KMS-11 (cell line): ENCODE measurements around the gene FDX2.

Experiments
- H2AFZ ChIP-seq: fragments of 200-600 bp; sonication (generic); 2 replicates; pipeline ENCODE4 v1.6.1; 2016; ENCODE audit warnings: antibody characterized with exemption, mixed run types, low read depth
- H3K27ac ChIP-seq: fragments of 200-600 bp; sonication (generic); 2 replicates; pipeline ENCODE4 v1.6.1; 2016; ENCODE audit warnings: mild to moderate bottlenecking, mixed run types
- H3K27me3 ChIP-seq: fragments of 200-600 bp; sonication (generic); 2 replicates; pipeline ENCODE4 v1.6.1; 2017; ENCODE audit warnings: mild to moderate bottlenecking, low read depth, mixed run types, moderate library complexity; ENCODE audit not compliant: insufficient read depth
- H3K36me3 ChIP-seq: fragments of 200-600 bp; sonication (generic); 2 replicates; pipeline ENCODE4 v1.6.1; 2017; ENCODE audit warnings: mild to moderate bottlenecking, mixed run types; ENCODE audit not compliant: insufficient read depth
- H3K4me1 ChIP-seq: fragments of 200-600 bp; sonication (generic); 2 replicates; pipeline ENCODE4 v1.6.1; 2016; ENCODE audit warnings: mild to moderate bottlenecking, low read depth, mixed run types; ENCODE audit not compliant: poor library complexity, severe bottlenecking
- H3K4me2 ChIP-seq: fragments of 200-600 bp; sonication (generic); 2 replicates; pipeline ENCODE4 v1.7.0; 2016; ENCODE audit warnings: mild to moderate bottlenecking, mixed run types
- H3K4me3 ChIP-seq: fragments of 200-600 bp; sonication (generic); IDR thresholded peaks from 2 replicates; pipeline ENCODE4 v1.6.1; 2017; ENCODE audit warnings: low read depth, low read length, mixed read lengths; ENCODE audit not compliant: insufficient read depth
- H3K79me2 ChIP-seq: fragments of 200-600 bp; sonication (generic); 2 replicates; pipeline ENCODE4 v1.6.1; 2016; ENCODE audit warnings: low read depth, mixed run types; ENCODE audit not compliant: insufficient read depth
- H3K9ac ChIP-seq: fragments of 200-600 bp; sonication (generic); 2 replicates; pipeline ENCODE4 v1.6.1; 2016; ENCODE audit warnings: mild to moderate bottlenecking, mixed run types
- H4K20me1 ChIP-seq: fragments of 200-600 bp; sonication (generic); 2 replicates; pipeline ENCODE4 v1.6.1; 2016; ENCODE audit warnings: mild to moderate bottlenecking, mixed run types; ENCODE audit not compliant: insufficient read depth
- TF ChIP-seq, protein P1 (sequence below): fragments of 200-600 bp; sonication (generic); conservative IDR thresholded peaks from 2 replicates; pipeline ENCODE4 v1.6.1; 2017; ENCODE audit warnings: low read depth, mild to moderate bottlenecking, antibody characterized with exemption, low read length, moderate library complexity, mixed read lengths

Gene FDX2

DNA sequence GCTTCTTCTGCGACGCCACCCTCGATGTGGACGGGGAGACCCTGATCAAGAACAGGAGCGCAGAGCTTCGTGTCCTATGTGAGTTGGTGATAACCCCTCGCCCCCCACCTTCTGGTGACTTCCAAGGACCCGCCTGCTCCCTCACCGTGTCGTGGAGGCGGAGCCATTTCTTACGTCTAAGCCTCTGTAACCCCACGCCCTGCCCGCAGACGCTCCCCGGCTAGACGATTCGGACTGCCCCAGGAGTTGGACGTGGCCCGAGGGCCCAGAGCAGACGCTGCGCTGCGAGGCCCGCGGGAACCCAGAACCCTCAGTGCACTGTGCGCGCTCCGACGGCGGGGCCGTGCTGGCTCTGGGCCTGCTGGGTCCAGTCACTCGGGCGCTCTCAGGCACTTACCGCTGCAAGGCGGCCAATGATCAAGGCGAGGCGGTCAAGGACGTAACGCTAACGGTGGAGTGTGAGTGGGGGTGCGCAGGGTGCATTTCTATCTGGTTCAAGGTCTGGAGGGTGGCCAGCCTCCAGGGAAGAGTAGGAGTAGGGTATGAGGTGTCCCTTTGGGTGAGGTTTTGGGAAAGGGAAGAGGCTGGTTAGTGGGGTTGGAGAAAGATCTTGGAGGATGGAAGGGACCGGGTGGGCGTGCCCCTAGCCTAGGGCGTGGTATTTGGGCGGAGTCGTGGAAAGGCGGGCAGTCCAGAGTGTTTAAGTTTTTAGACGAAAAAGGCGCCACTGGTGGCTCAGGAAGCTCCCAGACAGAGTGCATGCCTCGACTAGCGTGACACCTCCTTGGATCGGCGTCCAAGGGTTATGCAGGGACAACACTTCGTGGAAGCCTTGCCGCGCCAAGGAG is 22.8 kb downstream of the FDX2 start:
- no peaks in the 10 kb centered on the region for H4K20me1 ChIP-seq
- TF ChIP-seq, protein P1, sequence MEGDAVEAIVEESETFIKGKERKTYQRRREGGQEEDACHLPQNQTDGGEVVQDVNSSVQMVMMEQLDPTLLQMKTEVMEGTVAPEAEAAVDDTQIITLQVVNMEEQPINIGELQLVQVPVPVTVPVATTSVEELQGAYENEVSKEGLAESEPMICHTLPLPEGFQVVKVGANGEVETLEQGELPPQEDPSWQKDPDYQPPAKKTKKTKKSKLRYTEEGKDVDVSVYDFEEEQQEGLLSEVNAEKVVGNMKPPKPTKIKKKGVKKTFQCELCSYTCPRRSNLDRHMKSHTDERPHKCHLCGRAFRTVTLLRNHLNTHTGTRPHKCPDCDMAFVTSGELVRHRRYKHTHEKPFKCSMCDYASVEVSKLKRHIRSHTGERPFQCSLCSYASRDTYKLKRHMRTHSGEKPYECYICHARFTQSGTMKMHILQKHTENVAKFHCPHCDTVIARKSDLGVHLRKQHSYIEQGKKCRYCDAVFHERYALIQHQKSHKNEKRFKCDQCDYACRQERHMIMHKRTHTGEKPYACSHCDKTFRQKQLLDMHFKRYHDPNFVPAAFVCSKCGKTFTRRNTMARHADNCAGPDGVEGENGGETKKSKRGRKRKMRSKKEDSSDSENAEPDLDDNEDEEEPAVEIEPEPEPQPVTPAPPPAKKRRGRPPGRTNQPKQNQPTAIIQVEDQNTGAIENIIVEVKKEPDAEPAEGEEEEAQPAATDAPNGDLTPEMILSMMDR: no peak
- H3K4me3 ChIP-seq: no peak overlapping the region
- H3K4me2 ChIP-seq: peak overlapping the region; percentile 88; the same call in 1 of the 2 replicates
- H2AFZ ChIP-seq: peak overlapping the region; percentile 58; the same call in 1 of the 2 replicates
- H3K79me2 ChIP-seq: no peaks in the 10 kb centered on the region
- peaks cover 28% of the 10 kb centered on the region for H3K4me1 ChIP-seq
- no peak overlapping the region for H3K27ac ChIP-seq
- H3K36me3 ChIP-seq: no peaks in the 10 kb centered on the region
- H3K9ac ChIP-seq: no peak overlapping the region
- H3K27me3 ChIP-seq: peaks cover 26% of the 10 kb centered on the region

DNA sequence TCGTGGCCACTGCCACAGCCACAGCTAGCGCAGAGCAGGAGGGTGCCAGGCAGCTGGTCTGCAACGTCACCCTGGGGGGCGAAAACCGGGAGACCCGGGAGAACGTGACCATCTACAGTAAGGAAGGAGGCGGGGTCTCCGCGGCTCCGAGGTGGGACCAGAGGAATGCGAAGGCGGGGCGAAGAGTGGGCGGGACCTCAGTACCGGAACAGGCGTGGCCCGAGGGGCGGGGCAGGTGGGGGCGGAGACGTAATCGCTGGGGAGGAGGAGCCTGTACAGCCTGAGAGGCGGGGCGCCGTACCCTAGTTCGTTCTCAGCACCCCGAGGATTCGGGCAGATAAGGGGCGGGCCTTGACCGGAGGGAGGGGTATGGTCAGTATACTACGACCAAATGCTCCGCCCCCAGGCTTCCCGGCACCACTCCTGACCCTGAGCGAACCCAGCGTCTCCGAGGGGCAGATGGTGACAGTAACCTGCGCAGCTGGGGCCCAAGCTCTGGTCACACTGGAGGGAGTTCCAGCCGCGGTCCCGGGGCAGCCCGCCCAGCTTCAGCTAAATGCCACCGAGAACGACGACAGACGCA is 23.5 kb downstream of the FDX2 start:
- Histone ChIP-seq H3K79me2 (no peaks in the 10 kb centered on the region), H3K4me3 (no peak overlapping the region), H3K4me2 (peak overlapping the region; percentile 88), H2AFZ (peak overlapping the region; percentile 58; the same call in 1 of the 2 replicates), H3K27ac (no peak overlapping the region), H4K20me1 (no peaks in the 10 kb centered on the region), H3K9ac (no peak overlapping the region), H3K4me1 (peaks cover 28% of the 10 kb centered on the region), H3K36me3 (no peaks in the 10 kb centered on the region), H3K27me3 (peaks cover 26% of the 10 kb centered on the region)
- TF ChIP-seq, protein P1: no peak

DNA sequence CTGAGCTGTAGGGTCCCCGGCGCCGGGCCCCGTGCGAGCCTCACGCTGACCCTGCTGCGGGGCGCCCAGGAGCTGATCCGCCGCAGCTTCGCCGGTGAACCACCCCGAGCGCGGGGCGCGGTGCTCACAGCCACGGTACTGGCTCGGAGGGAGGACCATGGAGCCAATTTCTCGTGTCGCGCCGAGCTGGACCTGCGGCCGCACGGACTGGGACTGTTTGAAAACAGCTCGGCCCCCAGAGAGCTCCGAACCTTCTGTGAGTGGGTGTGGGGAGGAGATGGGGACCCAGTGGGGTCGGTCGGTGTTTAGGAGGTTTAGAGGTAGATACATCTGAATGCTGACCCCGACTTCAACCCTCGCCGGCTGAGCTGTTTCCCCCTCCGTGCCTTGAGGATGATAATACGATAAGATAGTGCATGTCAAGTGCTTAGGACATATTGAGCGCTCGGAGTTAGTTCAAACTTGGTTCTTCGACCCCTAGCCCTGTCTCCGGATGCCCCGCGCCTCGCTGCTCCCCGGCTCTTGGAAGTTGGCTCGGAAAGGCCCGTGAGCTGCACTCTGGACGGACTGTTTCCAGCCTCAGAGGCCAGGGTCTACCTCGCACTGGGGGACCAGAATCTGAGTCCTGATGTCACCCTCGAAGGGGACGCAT is 24.1 kb downstream of the FDX2 start:
- Histone ChIP-seq H3K4me3 (no peak overlapping the region), H3K4me2 (peak overlapping the region; percentile 88), H3K27ac (no peak overlapping the region), H3K9ac (no peak overlapping the region), H3K36me3 (no peaks in the 10 kb centered on the region), H3K4me1 (peaks cover 30% of the 10 kb centered on the region), H3K27me3 (peaks cover 26% of the 10 kb centered on the region), H2AFZ (peak overlapping the region; percentile 58), H3K79me2 (no peaks in the 10 kb centered on the region), H4K20me1 (no peaks in the 10 kb centered on the region)
- TF ChIP-seq, protein P1: no peak

DNA sequence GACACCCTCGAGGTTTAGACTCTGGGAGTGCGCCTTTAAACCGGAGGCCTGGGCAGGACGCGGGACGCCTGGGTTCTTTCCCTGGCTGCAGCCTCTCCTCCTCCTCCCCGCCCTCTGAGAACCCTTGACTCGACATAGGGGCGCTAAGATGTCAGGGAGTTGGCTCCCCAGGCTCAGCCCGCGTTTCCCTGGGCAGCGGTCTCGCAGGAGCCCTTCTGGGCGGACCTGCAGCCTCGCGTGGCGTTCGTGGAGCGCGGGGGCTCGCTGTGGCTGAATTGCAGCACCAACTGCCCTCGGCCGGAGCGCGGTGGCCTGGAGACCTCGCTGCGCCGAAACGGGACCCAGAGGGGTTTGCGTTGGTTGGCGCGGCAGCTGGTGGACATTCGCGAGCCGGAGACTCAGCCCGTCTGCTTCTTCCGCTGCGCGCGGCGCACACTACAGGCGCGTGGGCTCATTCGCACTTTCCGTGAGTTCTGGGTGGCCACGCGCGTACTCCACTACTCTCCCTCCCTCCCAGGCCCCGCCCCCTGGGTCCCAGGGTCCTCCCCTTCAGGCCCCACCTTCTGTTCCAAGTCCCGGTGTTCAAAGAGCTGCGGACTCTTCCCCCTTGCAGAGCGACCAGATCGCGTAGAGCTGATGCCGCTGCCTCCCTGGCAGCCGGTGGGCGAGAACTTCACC is 24.8 kb downstream of the FDX2 start:
- peak overlapping the region; percentile 58 for H2AFZ ChIP-seq
- TF ChIP-seq, protein P1: no peak
- peak overlapping the region; percentile 88 for H3K4me2 ChIP-seq
- no peak overlapping the region for H3K27ac ChIP-seq
- H3K79me2 ChIP-seq: no peaks in the 10 kb centered on the region
- H3K4me1 ChIP-seq: peaks cover 33% of the 10 kb centered on the region
- no peak overlapping the region for H3K9ac ChIP-seq
- no peak overlapping the region for H3K4me3 ChIP-seq
- peaks cover 26% of the 10 kb centered on the region for H3K27me3 ChIP-seq
- no peaks in the 10 kb centered on the region for H3K36me3 ChIP-seq
- no peaks in the 10 kb centered on the region for H4K20me1 ChIP-seq
